ENCODE data around the gene CEP128.

CEP128 gene

DNA sequence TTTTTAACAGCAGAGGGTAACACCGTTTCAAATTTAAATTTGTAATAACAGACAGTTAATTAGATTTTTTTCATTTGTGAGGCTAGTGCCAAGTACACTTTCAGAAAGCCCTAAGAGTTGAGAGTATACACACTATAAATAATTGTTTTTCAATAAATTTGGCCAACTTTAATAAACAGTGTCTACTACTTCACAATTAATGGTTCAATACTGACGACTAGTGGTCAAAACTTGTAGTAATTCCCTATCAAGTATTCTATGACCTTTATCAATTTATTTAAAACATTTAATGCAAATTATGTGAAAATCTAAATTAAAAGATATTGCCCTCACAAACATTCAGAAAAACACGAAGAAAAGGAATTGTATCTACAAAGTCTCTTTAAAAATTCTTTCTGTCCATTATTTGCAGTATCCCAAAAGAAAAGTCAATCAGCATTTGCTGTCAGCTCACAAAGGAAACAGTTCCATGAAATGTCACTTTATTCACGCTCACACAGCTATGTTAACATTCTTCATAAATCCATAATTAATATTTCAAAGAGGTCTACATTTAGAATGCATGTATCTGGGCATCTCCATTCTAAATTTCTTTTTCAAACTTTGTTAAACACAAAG, 91.2 kb downstream of the CEP128 start:
- H3K4me1 ChIP-seq (ENCODE audit: insufficient read depth, low read length): peaks cover 18% of the 10 kb centered on the region; the same call in 1 of the 2 replicates

DNA sequence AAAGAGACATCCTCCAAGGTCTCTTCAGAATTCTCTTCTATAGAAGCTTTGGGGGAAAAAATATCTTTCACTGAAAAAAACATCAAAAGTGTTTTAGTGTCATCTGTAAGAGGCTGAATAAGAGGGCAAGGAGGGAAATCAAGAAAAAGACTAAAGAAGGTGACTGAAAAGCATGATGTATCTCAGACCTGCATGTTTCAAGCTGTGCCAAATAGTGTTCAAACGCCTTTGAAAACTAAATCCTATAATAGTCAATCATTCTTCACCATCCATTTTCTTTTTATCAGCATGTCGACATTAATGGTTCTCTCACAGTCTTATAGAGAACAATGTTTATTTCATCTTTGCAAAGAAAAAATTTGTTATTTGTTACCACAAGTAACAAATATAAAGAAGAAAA, 94.5 kb downstream of the CEP128 start:
- H4K20me1 ChIP-seq (ENCODE audit: insufficient read depth, low read length): no peaks in the 10 kb centered on the region
- H3K4me3 ChIP-seq (ENCODE audit: low read depth in 1 of 2, low read length in 2 of 2): no peak overlapping the region
- no peak overlapping the region for H2AFZ ChIP-seq (ENCODE audit: low read depth, low read length)
- no peak overlapping the region for H3K27ac ChIP-seq (ENCODE audit: low read length)
- peaks cover 18% of the 10 kb centered on the region; the same call in 1 of the 2 replicates for H3K4me1 ChIP-seq (ENCODE audit: insufficient read depth, low read length)
- peaks cover 7% of the 10 kb centered on the region; the same call in 1 of the 2 replicates for H3K79me2 ChIP-seq (ENCODE audit: insufficient read depth, low read length)
- ATAC-seq (ENCODE audit: insufficient read depth, low read depth): no peak
- peaks cover 12% of the 10 kb centered on the region for H3K36me3 ChIP-seq (ENCODE audit: insufficient read depth, low read length)
- TF ChIP-seq, protein P1, sequence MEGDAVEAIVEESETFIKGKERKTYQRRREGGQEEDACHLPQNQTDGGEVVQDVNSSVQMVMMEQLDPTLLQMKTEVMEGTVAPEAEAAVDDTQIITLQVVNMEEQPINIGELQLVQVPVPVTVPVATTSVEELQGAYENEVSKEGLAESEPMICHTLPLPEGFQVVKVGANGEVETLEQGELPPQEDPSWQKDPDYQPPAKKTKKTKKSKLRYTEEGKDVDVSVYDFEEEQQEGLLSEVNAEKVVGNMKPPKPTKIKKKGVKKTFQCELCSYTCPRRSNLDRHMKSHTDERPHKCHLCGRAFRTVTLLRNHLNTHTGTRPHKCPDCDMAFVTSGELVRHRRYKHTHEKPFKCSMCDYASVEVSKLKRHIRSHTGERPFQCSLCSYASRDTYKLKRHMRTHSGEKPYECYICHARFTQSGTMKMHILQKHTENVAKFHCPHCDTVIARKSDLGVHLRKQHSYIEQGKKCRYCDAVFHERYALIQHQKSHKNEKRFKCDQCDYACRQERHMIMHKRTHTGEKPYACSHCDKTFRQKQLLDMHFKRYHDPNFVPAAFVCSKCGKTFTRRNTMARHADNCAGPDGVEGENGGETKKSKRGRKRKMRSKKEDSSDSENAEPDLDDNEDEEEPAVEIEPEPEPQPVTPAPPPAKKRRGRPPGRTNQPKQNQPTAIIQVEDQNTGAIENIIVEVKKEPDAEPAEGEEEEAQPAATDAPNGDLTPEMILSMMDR (IDR thresholded peaks at IDR 0.05; ENCODE audit: borderline replicate concordance, extremely low read depth, low read length, poor library complexity, severe bottlenecking): no peak
- TF ChIP-seq EZH2 (IDR thresholded peaks at IDR 0.05; ENCODE audit: borderline replicate concordance, low read depth, low read length, severe bottlenecking): no peak
- no peaks in the 10 kb centered on the region for H3K9me3 ChIP-seq (ENCODE audit: insufficient read depth, low read length, severe bottlenecking)
- no peak for DNase-seq
- H3K9ac ChIP-seq (ENCODE audit: low read depth, low read length): no peak overlapping the region
- H3K4me2 ChIP-seq (ENCODE audit: insufficient read depth, low read length): no peak overlapping the region
- no peaks in the 10 kb centered on the region for H3K27me3 ChIP-seq (ENCODE audit: insufficient read depth, low read length, poor library complexity)

More for the DNA sequence above, 91.2 kb downstream of the CEP128 start:
- H3K27me3 ChIP-seq (ENCODE audit: insufficient read depth, low read length, poor library complexity): no peaks in the 10 kb centered on the region
- peaks cover 5% of the 10 kb centered on the region; the same call in 1 of the 2 replicates for H3K79me2 ChIP-seq (ENCODE audit: insufficient read depth, low read length)
- no peaks in the 10 kb centered on the region for H4K20me1 ChIP-seq (ENCODE audit: insufficient read depth, low read length)
- H2AFZ ChIP-seq (ENCODE audit: low read depth, low read length): no peak overlapping the region
- H3K4me2 ChIP-seq (ENCODE audit: insufficient read depth, low read length): no peak overlapping the region
- peak overlapping the region; percentile 13; the same call in 1 of the 2 replicates for H3K27ac ChIP-seq (ENCODE audit: low read length)
- no peak overlapping the region for H3K9ac ChIP-seq (ENCODE audit: low read depth, low read length)
- DNase-seq (no peak), ATAC-seq (ENCODE audit: insufficient read depth, low read depth) (peak; percentile 77)
- no peak overlapping the region for H3K4me3 ChIP-seq (ENCODE audit: low read depth in 1 of 2, low read length in 2 of 2)
- no peak for TF ChIP-seq EZH2 (IDR thresholded peaks at IDR 0.05; ENCODE audit: borderline replicate concordance, low read depth, low read length, severe bottlenecking)
- TF ChIP-seq, protein P1 (IDR thresholded peaks at IDR 0.05; ENCODE audit: borderline replicate concordance, extremely low read depth, low read length, poor library complexity, severe bottlenecking): peak; percentile 69
- no peaks in the 10 kb centered on the region for H3K9me3 ChIP-seq (ENCODE audit: insufficient read depth, low read length, severe bottlenecking)
- peaks cover 17% of the 10 kb centered on the region for H3K36me3 ChIP-seq (ENCODE audit: insufficient read depth, low read length)

DNA sequence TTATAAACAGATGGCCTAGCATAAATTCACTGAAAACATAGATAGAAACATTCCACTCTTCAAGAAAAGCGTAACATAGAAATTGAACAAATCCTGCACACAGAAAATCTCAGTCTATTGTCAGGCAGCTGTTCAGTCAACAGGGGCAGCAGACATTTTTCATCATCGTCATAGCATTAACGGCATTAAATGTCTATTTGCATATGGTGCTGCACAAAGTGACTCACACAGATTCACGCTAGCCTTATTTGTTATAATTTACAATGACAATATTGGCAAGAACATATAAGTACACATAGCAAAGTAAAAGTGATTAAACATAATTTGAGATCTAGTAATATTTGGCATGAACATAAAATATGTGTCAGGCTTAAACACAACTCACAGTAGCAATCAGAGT, 95.7 kb downstream of the CEP128 start:
- Histone ChIP-seq H3K4me3 (ENCODE audit: low read depth in 1 of 2, low read length in 2 of 2) (no peak overlapping the region), H3K4me1 (ENCODE audit: insufficient read depth, low read length) (peaks cover 18% of the 10 kb centered on the region; the same call in 1 of the 2 replicates)

More for the DNA sequence above, 95.7 kb downstream of the CEP128 start:
- Histone ChIP-seq H3K9ac (ENCODE audit: low read depth, low read length) (no peak overlapping the region), H4K20me1 (ENCODE audit: insufficient read depth, low read length) (no peaks in the 10 kb centered on the region), H3K27ac (ENCODE audit: low read length) (no peak overlapping the region), H3K27me3 (ENCODE audit: insufficient read depth, low read length, poor library complexity) (no peaks in the 10 kb centered on the region), H3K4me2 (ENCODE audit: insufficient read depth, low read length) (no peak overlapping the region), H2AFZ (ENCODE audit: low read depth, low read length) (no peak overlapping the region), H3K79me2 (ENCODE audit: insufficient read depth, low read length) (peaks cover 7% of the 10 kb centered on the region; the same call in 1 of the 2 replicates), H3K9me3 (ENCODE audit: insufficient read depth, low read length, severe bottlenecking) (no peaks in the 10 kb centered on the region), H3K36me3 (ENCODE audit: insufficient read depth, low read length) (peaks cover 12% of the 10 kb centered on the region)
- ATAC-seq (ENCODE audit: insufficient read depth, low read depth) (no peak), DNase-seq (no peak)
- no peak for TF ChIP-seq EZH2 (IDR thresholded peaks at IDR 0.05; ENCODE audit: borderline replicate concordance, low read depth, low read length, severe bottlenecking)
- TF ChIP-seq, protein P1 (IDR thresholded peaks at IDR 0.05; ENCODE audit: borderline replicate concordance, extremely low read depth, low read length, poor library complexity, severe bottlenecking): no peak

Measured in DND-41 (cell line).